ENCODE data around the gene RPS8.
"Not testable (repeated sequence)": the region's sequence is repeated elsewhere in the genome, so short reads cannot be mapped to it uniquely, and the experiment has no call there.

The RPS8 gene

DNA sequence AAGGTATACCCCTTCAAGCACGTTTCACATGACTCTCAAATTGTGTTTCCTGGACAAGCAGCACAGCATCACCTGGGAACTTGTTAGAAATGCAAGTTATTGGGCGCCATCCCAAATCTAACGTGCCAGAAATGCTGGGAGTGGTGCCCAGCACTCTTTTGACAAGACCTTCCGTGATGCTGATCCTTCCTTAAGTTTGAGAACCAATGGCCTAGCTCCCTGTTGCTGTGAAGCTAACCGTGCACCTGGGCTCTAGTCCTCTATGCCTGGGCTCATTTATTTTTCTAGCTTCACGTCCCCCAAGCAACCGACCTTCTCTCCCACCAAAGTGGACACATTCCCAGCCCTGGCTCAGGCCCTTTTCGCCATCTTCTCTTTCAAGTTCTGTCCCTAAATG lies 8.4 kb downstream of the RPS8 start:
- DNase-seq = no peak

DNA sequence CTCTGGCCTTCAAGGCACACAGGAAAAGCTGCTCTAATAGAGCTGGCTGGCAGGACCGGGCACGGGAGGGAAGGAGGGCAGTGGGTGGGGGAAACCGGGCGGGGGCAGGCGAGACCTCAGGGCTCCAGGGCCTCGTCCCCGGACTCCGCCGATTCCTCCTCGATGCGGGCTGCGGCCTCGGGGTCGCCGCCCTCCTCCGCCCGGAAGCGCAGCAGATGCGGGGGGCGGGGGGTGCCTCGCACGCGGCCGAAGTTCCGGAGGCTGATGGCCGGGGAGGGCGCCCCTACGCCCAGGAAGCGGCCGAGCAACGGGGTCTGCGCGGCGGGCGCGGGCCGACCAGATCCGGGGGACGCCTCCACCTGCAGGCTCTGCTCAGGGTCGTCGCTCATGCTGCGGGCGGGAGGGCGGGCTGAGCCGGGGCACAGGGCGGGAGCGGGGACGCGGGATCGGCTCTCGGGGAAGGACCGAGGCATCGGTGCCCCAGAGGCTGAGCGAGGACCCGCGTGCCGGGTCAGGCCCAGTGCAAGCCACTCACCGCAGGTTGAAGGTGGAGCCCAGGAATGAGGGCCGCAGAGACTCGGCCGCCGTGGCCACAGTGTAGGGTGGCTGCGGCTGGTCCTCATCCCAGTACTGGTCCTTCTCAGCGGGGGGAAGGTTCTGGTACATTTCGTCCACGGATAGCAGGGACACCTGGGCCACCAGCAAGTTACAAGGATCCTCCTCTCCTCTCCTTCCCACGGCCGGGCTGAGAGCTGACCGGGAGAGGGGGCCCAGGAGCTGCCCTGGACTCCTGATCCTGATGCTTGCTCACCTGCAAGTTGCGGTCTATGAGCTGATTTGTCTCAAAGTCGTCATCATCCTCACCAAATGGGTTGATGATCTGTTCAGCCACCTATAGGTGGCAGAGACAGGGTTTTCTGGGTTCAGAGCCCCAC lies 9.0 kb downstream of the RPS8 start:
- no peak for DNase-seq

DNA sequence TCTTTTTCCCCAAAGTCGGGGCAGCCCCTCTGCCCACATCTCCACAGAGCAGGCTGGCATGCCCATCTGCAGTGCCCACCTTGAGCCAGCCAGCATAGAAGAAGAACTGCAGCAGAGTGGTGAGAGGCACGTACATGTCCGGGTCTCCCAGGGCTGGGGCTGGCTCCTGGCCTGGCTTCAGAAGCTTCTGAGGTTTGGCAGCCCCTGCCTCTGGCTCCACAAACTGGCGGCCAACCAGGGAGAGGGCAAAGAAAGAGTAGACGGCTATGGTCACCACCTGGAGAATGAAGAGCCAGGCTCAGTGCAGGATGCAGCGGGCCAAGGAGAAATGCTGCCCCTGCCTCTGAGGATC lies 9.7 kb downstream of the RPS8 start:
- no peak for DNase-seq

DNA sequence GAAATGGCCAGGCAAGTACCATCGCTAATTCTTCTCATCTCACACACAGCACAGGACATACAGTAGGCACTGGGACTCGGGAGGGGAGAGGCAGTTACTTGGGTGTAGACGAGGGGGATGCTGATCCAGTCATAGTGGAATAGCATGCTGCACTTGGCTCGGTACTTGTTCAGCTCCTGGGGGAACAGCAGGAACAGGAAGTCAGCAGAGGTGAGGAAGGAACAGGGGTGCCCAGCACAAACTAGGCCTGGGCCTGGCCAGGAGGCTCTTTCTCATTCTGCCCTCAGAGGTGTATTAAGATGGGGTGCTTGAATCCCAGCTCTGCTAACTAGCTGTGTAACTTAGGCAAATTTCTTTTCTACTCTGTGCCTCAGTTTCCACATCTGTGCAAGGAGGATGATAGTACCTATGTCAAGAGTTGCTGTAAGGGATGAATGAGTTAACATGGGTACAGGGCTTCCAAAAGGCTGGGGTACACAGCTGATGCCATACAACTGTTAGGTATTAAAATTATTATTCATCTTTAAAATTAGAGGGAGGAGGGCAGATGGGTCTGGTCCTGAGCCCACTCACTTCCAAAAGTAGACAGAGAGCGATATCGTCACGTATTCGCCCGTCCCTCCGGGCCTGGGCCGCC lies 10.3 kb downstream of the RPS8 start:
- no peak for DNase-seq

DNA sequence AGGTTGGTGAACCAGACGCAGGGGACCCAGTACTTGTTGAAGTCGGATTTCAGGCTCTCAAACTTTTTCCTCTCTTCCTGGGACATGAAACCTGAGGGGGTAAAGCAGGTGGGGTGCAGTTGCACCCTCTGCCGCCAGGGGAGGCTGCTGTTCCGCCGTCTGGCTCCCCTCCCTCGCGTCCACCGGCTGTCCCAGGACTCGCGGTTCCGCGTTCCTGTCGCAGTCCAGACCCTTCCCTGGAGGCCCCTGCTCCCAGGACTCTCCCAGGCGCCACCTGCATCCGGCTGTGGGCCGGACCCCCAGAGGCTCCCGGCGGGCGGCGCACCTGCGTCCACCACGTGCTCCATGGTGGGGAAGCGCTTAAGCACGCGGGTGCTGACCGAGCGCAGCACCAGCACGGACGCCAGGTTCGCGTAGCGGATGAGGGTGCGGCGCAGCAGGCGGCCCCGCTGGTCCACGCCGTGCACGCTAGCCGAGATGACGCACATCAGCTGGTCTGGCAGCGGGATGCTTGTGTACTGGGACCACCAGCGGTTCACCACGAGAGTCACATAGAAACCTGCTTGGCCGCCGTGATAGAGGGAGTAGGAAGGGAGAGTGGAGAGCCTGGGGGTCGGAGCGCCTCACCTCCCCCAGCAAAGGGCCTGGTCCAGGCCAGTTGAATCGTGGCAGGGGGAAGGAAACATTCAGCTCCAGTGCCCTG lies 10.9 kb downstream of the RPS8 start:
- peak; percentile 84 for DNase-seq

DNA sequence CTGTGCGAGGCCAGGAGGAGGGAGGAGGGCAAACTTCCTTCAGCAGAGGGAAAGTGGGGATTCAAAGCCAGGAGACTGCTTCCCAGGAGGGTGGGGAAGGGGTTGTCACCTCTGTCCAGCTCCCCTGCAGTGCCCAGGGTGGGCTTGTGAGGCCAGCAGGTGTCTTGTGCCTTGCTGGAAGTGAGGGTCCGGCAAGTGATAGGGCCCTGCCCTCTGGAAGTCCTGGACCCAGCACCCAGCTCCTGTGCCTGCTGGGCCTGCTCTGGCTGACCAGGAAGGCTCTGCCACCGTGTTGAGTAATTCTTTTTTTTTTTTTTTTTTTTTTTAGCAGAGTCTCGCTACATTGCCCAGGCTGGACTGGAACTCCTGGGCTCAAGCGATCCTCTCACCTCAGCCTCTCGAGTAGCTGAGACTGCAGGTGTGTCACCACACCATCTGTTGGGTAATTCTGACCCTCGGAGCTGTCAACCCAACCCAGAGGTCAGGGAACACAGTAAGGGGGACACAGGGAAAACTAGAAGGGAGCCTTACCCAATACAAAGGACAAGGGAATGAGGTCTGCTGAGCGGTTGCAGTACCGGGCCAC lies 11.6 kb downstream of the RPS8 start:
- DNase-seq = no peak

DNA sequence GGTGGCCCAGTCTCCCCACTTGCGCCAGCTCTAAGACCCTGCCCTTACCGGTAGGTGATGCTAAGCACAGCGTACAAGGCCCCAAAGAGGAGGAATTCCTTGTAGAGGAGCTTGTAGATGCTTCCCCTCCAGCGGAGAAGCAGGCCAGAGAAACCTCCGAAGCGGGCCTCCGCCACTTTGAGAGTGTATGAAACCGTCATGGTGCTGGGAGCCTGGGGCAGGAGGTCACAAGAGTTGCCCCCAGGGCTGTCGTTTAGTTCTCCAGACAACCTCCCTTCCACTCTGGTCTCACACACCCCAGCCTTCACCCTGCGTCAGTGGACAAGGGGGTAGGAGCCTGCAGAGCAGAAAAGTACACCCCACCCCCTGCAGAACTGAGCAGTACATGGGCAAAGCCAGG lies 12.2 kb downstream of the RPS8 start:
- DNase-seq = no peak

DNA sequence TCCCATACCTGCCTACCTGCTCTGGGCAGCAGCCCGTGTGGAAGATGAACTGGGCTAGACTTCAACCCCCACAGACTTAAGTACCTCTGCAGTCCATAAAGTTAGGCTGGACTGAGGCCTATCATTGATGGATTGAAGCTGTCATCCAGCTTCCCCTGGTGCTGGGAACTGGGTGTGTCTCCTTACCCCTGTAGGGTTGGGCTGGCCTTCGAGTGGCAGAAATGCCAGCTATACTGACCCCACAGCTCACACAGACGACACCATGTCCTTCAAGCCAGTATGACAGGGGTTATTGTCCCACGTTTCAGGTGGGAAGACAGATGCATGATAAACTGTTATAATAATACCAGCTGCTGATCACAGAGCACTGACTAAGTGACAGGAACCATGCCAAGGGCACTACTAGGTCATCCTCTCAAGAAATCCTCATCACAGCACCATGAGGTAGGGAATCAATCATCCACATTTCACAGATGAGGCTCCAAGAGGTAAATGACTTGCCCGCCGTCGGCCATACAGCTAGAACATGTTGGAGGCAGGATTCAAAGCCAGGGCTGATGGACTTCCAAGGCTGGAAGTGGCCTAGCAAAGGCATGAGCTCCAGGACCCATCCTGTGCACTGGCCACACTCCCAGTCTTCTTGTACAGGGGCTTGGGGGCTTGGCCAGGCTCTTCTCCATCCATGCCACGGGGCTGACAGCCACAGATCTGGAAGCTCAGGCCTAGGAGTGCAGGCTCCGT lies 12.9 kb downstream of the RPS8 start, which contains the start of gene BEST4:
TSS of gene BEST4 (minus strand) at position 51 of the 741 bp plus-strand sequence. CDS start 465 bp downstream, outside the sequence.
- DNase-seq = no peak

DNA sequence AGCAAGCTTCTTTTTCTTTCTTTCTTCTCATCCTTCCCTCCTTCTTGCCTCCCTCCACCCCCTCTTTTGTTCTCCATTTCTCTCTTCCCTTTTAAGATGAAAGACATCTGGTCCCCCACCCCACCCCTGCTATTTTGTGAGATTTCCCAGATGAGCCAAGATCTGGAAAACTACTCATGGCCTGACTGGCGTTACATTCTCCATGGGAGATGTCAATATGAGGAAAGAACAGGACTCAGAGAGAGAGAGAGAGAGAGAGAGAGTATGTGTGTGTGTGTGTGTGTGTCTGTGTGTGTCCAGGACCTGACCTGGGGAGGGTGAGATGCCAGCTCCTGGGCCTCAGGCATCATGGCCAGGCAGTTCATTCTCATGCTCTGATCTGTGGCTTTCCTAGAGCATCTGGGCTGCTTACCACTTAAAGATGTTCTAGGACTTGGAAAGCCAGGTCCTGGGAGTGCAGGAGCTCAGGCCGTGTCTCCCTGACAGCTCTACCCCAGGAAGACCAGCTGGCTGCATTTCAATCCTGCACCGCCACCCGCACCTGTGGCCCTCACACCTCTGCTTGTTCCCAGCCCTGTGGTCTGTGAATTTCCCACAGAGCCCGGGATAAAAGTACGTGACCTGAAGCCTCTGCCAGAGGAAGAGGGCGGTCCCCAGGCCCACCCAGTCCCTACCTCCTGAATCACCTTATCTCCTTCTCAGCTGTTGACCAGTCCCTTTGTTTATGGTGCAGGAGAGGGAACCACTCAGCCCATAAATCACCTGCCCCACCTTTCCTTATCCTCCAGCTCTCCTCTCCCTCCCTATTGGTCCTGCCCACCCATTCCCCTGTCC lies 15.8 kb downstream of the RPS8 start:
- no peak for DNase-seq

DNA sequence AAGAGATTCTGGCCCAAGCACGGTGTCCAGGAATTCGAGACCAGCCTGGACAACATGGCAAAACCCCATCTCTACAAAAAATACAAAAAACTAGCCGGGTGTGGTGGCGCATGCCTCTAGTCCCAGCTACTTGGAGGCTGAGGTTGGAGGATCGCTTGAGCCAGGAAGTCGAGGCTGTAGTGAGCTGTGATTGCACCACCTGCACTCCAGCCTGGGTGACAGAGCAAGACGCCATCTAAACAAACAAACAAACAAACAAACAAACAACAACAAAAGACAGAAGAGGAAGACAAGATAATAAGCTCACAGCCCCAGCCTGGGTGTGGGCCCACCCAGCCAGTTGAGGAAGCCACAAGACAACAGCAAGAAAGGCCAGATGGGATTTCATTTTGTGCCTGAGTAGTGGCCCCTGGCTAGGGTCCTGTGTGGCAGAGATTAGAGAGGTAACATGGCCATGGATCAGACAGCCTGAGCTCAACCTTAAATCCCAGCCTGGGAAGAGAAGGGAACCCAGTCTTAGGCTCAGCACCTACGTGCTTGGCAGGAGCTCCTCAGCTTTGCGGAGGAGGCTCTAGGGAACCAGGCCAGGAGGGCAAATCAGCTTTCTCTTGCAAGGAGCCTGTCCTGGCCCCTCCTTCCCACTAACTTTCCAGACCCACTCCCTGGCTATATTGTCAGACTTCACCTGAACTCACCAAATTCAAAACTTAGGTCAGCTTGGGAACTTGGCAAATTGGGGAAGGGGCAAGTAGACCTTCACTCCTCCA lies 17.6 kb downstream of the RPS8 start:
- DNase-seq = no peak

DNA sequence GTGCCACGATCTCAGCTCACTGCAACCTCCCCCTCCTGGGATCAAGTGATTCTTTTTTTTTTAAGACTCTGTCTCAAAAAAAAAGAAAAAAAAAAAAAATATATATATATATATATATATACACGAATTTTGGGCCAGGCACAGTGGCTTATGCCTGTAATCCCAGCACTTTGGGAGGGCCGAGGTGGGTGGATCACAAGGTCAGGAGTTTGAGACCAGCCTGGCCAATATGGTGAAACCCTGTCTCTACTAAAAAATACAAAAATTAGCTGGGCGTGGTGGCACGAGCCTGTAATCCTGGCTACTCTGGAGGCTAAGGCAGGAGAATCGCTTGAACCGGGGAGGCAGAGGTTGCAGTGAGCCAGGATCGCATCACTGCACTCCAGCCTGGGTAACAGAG lies 22.5 kb downstream of the RPS8 start:
- DNase-seq = not testable (repeated sequence)

DNA sequence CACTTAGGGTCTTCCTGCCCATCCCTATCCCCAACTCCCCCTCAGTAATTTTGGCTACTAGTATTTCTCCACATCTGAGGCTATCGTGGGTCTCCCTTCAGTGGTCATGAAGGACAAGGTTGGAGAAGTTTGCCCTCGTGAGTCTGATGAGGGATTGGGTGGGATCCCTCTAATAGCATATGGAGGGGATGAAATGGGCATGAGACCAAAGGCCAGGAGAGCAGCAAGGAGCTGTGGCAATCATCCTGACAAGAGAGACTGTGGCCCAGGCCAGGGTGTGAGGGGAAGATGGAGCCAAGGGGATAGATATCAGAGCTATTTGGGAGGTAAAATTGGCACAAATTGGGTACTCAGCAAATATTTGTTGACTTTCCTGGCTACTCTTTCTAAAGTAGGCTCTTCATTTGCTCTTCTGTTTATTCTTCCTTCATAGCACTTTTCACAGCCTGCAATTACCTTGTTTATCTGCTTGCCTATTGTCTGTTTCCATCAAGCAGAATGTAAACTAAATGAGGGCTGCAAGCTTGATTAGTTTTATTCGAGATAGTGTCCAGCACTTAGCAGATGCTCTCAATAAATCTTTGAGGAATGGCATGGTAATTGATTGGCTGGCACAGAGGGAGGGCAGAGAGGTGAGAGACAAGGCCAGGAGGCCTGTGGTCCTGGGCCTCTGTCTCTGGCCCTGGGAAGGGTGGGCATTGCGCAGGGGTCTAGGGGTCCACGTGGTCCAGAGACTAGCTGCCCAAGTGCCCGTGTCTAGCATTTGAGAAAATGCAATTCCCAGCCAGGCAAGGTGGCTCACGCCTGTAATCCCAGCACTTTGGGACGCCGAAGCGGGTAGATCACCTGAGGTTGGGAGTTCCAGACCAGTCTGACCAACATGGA lies 23.4 kb downstream of the RPS8 start:
- peak; percentile 78 for DNase-seq

DNA sequence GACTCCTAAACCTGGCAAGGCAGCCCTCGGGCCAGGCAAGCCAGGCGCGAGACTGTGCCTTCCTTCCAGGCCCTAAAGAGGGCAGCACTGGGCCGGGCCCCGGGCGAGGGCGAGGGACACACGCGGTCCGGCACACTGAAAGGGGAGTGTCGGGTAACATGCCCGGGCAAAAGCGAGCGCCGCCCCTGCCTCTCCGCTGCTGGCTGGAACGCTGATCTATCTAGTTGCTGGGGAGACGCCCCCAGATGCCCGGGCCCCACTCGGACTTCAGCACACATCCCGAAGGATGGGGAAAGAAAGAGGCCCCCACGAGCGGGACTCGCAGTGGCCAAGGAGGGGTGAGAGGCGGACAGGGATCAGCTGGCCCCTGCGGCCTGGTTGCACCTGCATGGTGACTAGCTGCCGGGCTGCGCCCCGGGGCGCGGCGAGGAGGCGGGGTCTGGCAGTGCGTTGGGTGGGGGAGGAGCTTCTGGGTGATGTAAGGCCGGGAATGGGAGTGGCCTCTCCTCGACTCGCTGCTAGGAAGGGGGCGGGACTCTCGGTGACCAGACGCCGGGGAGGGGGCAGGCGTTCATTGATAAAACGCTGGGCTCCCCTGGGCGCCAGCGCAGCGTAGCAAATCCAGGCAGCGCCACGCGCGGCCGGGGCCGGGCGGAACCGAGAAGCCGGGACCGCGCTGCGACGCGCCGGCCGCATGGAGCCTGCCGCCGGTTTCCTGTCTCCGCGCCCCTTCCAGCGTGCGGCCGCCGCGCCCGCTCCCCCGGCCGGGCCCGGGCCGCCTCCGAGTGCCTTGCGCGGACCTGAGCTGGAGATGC lies 24.6 kb downstream of the RPS8 start, which contains the start of gene PLK3:
TSS of gene PLK3 (plus strand) at position 608 of the 815 bp plus-strand sequence. CDS start at position 695, 87 bp downstream.
- peak; percentile 96 for DNase-seq

DNA sequence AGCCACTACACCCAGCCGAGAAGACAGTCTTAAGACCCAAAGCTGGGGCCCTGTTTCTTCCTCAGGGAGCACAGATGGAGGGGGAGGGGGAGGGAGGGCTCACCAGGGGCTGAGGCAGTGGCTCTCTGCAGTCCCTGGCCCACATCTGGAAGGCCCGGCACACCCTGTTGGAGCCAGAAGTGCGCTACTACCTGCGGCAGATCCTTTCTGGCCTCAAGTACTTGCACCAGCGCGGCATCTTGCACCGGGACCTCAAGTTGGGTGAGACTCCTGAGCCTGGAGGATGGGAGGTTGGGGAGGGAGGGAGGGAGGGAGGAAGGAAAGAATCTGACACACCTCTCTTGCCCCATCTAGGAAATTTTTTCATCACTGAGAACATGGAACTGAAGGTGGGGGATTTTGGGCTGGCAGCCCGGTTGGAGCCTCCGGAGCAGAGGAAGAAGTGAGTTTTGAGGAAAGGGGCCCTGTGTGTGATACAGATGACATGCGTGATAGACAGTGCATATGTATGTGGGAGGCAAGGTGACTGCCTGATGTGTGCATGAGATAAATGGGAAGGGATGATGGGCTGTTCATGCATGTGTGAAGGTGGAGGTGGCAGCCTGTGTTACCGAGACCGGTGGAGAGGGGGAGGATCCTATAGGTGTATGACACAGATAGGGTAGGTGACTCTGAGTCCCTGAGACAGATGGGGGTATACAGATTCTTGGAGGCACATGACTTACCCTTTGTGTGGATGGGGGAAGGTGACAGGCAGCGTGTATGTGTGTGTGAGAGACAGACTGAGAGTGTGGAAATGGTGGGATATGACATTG lies 26.4 kb downstream of the RPS8 start:
- no peak for DNase-seq

DNA sequence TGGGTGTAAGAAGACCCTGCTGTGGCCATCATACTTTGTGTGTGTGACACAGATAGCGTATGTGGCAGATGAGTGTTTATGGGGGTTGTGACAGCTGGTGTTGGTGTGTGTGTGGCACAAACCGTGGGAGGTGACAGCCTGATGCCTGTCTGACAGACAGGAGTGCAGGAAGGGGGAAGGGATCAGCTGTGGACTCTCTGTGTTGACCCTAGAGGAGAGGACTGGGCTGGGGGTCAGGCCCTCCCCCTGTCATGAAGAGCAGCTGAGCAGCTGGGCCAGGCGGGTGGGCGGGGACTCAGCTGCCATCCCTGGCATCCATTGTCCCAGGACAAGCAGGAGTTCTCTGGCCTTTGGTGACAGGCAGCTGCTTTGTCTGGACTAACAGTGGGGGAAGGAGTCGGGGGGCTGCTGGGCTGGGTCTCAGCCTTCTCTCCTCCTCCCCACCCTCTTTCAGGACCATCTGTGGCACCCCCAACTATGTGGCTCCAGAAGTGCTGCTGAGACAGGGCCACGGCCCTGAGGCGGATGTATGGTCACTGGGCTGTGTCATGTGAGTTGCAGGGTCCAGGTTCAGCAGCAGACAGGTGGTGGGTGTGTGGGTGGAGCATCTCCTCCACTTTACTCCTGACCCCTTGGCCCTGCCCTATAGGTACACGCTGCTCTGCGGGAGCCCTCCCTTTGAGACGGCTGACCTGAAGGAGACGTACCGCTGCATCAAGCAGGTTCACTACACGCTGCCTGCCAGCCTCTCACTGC lies 27.1 kb downstream of the RPS8 start:
- no peak for DNase-seq

DNA sequence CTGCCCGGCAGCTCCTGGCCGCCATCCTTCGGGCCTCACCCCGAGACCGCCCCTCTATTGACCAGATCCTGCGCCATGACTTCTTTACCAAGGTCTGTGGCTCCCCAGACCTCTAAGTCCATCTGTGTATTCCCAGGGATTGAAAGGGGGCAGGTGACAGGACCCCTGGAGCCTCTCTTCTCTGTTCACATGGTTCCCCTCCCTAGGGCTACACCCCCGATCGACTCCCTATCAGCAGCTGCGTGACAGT lies 27.6 kb downstream of the RPS8 start:
- DNase-seq = no peak
